Activated naive CD8-positive, alpha-beta T cell treated with anti-CD3 and anti-CD28 coated beads, Interleukin-2, amount 10 ng/mL, durations not matched to agents 7 days and 5 days (primary cell): ENCODE results near the gene RHBDF2. TPM values are rescaled to one million over a fixed set of nuclear protein-coding genes. Genes with fewer than 3 reads are reported as not detected.

Experiments used
- ATAC-seq: fragments of 150-1000 bp; cut with Tn5 transposase; one replicate; pipeline ENCODE4 v1.10.0; 2021; ENCODE audit warnings: low read depth, moderate library complexity
- POLR2A ChIA-PET: fragments of 350-600 bp; sonication (Branson Sonifier 250); formaldehyde crosslinking; loops from one replicate; lab custom pipeline; 2021; ENCODE audit warnings: antibody characterized with exemption; lab: Charles Lee
- DNase-seq: peaks from one replicate; pipeline ENCODE4 v3.0.0; 2021
- H3K27ac Mint-ChIP-seq: one replicate; pipeline ENCODE4 v1.8.0; 2022; ENCODE audit warnings: mild to moderate bottlenecking, mixed read lengths
- H3K27me3 Mint-ChIP-seq: one replicate; pipeline ENCODE4 v1.8.0; 2022; ENCODE audit warnings: mild to moderate bottlenecking, moderate library complexity, mixed read lengths
- H3K36me3 Mint-ChIP-seq: one replicate; pipeline ENCODE4 v1.8.0; 2021; ENCODE audit warnings: mild to moderate bottlenecking, mixed read lengths
- H3K4me1 Mint-ChIP-seq: one replicate; pipeline ENCODE4 v1.8.0; 2021; ENCODE audit warnings: mixed read lengths
- H3K4me3 Mint-ChIP-seq: one replicate; pipeline ENCODE4 v1.8.0; 2022; ENCODE audit warnings: mild to moderate bottlenecking, moderate library complexity, mixed read lengths
- H3K9me3 Mint-ChIP-seq: one replicate; pipeline ENCODE4 v1.8.0; 2021; ENCODE audit warnings: mixed read lengths
- total RNA-seq, 2 experiments: library from RNA; stranded (reverse); gene quantifications; one replicate each; pipeline ENCODE4 v1.2.3, GENCODE V29; 2021

The RHBDF2 gene
- total RNA-seq, 2 experiments from 2014 or later: 65.1 to 67.2 TPM

- no peaks in the 10 kb centered on the region for H3K27me3 Mint-ChIP-seq
- no peaks in the 10 kb centered on the region for H3K9me3 Mint-ChIP-seq
- peaks cover 52% of the 10 kb centered on the region for H3K4me1 Mint-ChIP-seq
- POLR2A ChIA-PET: no interaction called here
- peak overlapping the region; percentile 23 for H3K4me3 Mint-ChIP-seq
- DNase-seq: no peak
- H3K27ac Mint-ChIP-seq: peak overlapping the region; percentile 84
- H3K36me3 Mint-ChIP-seq: peaks cover 7% of the 10 kb centered on the region
- ATAC-seq: peak; percentile 61
These were observed 58.6 kb downstream of the RHBDF2 start for GRCh38 chr17:76442341-76443338.

- H3K36me3 Mint-ChIP-seq: peaks cover 7% of the 10 kb centered on the region
- POLR2A ChIA-PET: no interaction called here
- DNase-seq: no peak
- no peak for ATAC-seq
- H3K9me3 Mint-ChIP-seq: no peaks in the 10 kb centered on the region
- H3K4me3 Mint-ChIP-seq: no peak overlapping the region
- peak overlapping the region; percentile 84 for H3K27ac Mint-ChIP-seq
- H3K4me1 Mint-ChIP-seq: peaks cover 45% of the 10 kb centered on the region
- no peaks in the 10 kb centered on the region for H3K27me3 Mint-ChIP-seq
These were observed 59.4 kb downstream of the RHBDF2 start for GRCh38 chr17:76441686-76442340.

- Mint-ChIP-seq H3K36me3 (peaks cover 7% of the 10 kb centered on the region), H3K4me1 (peaks cover 43% of the 10 kb centered on the region), H3K27ac (no peak overlapping the region), H3K9me3 (no peaks in the 10 kb centered on the region), H3K4me3 (no peak overlapping the region), H3K27me3 (no peaks in the 10 kb centered on the region)
- DNase-seq (no peak), ATAC-seq (no peak)
- POLR2A ChIA-PET: no interaction called here
These were observed 60.4 kb downstream of the RHBDF2 start for GRCh38 chr17:76440751-76441362.

- POLR2A ChIA-PET: no interaction called here
- DNase-seq: no peak
- no peak overlapping the region for H3K27ac Mint-ChIP-seq
- no peaks in the 10 kb centered on the region for H3K27me3 Mint-ChIP-seq
- ATAC-seq: no peak
- no peak overlapping the region for H3K4me3 Mint-ChIP-seq
- peaks cover 33% of the 10 kb centered on the region for H3K4me1 Mint-ChIP-seq
- H3K36me3 Mint-ChIP-seq: peaks cover 7% of the 10 kb centered on the region
- no peaks in the 10 kb centered on the region for H3K9me3 Mint-ChIP-seq
These were observed 61.8 kb downstream of the RHBDF2 start for GRCh38 chr17:76439314-76439928.

- H3K4me3 Mint-ChIP-seq: no peak overlapping the region
- no peaks in the 10 kb centered on the region for H3K27me3 Mint-ChIP-seq
- H3K9me3 Mint-ChIP-seq: no peaks in the 10 kb centered on the region
- no peak overlapping the region for H3K27ac Mint-ChIP-seq
- no peak for ATAC-seq
- peaks cover 7% of the 10 kb centered on the region for H3K36me3 Mint-ChIP-seq
- DNase-seq: no peak
- POLR2A ChIA-PET: no interaction called here
- H3K4me1 Mint-ChIP-seq: peaks cover 31% of the 10 kb centered on the region
These were observed 62.3 kb downstream of the RHBDF2 start for GRCh38 chr17:76438906-76439305.

- no peak overlapping the region for H3K27ac Mint-ChIP-seq
- POLR2A ChIA-PET: interaction anchor here (0.7 kb wide), 1 partner anchor 42 kb away, joined by 3 read pairs; no protein-coding TSS in a partner anchor
These were observed 63.5 kb downstream of the RHBDF2 start for GRCh38 chr17:76437467-76438402.

GRCh38 chr17:76435751-76436150, 65.5 kb downstream of the RHBDF2 start:
- ATAC-seq (no peak), DNase-seq (no peak)
- H3K4me3 Mint-ChIP-seq: no peak overlapping the region
- peaks cover 7% of the 10 kb centered on the region for H3K4me1 Mint-ChIP-seq
- no peaks in the 10 kb centered on the region for H3K27me3 Mint-ChIP-seq
- POLR2A ChIA-PET: no interaction called here
- no peak overlapping the region for H3K27ac Mint-ChIP-seq
- H3K36me3 Mint-ChIP-seq: peaks cover 1% of the 10 kb centered on the region
- no peaks in the 10 kb centered on the region for H3K9me3 Mint-ChIP-seq

More at GRCh38 chr17:76437467-76438402, 63.5 kb downstream of the RHBDF2 start:
- DNase-seq (no peak), ATAC-seq (no peak)
- H3K4me3 Mint-ChIP-seq: no peak overlapping the region
- H3K9me3 Mint-ChIP-seq: no peaks in the 10 kb centered on the region
- H3K27me3 Mint-ChIP-seq: no peaks in the 10 kb centered on the region
- peaks cover 22% of the 10 kb centered on the region for H3K4me1 Mint-ChIP-seq
- peaks cover 3% of the 10 kb centered on the region for H3K36me3 Mint-ChIP-seq

GRCh38 chr17:76434870-76435269, 66.4 kb downstream of the RHBDF2 start:
- no peak for DNase-seq
- Mint-ChIP-seq H3K27me3 (no peaks in the 10 kb centered on the region), H3K36me3 (peaks cover 4% of the 10 kb centered on the region), H3K9me3 (no peaks in the 10 kb centered on the region), H3K4me1 (peaks cover 7% of the 10 kb centered on the region), H3K27ac (no peak overlapping the region), H3K4me3 (no peak overlapping the region)
- no peak for ATAC-seq
- POLR2A ChIA-PET: no interaction called here

- Mint-ChIP-seq H3K36me3 (peaks cover 4% of the 10 kb centered on the region), H3K4me3 (no peak overlapping the region), H3K27me3 (no peaks in the 10 kb centered on the region), H3K27ac (no peak overlapping the region), H3K4me1 (peaks cover 4% of the 10 kb centered on the region), H3K9me3 (no peaks in the 10 kb centered on the region)
- DNase-seq: no peak
- POLR2A ChIA-PET: no interaction called here
- no peak for ATAC-seq
These were observed 67.5 kb downstream of the RHBDF2 start for GRCh38 chr17:76433693-76434092.

- POLR2A ChIA-PET: no interaction called here
- Mint-ChIP-seq H3K4me3 (no peak overlapping the region), H3K27ac (no peak overlapping the region), H3K4me1 (peaks cover 5% of the 10 kb centered on the region), H3K36me3 (peaks cover 6% of the 10 kb centered on the region), H3K9me3 (no peaks in the 10 kb centered on the region), H3K27me3 (no peaks in the 10 kb centered on the region)
- no peak for DNase-seq
- ATAC-seq: no peak
These were observed 68.4 kb downstream of the RHBDF2 start for GRCh38 chr17:76432712-76433336.

- Mint-ChIP-seq H3K9me3 (no peaks in the 10 kb centered on the region), H3K36me3 (peaks cover 6% of the 10 kb centered on the region), H3K4me1 (peaks cover 5% of the 10 kb centered on the region), H3K27me3 (no peaks in the 10 kb centered on the region), H3K27ac (no peak overlapping the region), H3K4me3 (no peak overlapping the region)
- ATAC-seq (no peak), DNase-seq (no peak)
- POLR2A ChIA-PET: no interaction called here
These were observed 69.2 kb downstream of the RHBDF2 start for GRCh38 chr17:76432004-76432403.

GRCh38 chr17:76431509-76431908, 69.7 kb downstream of the RHBDF2 start:
- DNase-seq (no peak), ATAC-seq (no peak)
- H3K4me1 Mint-ChIP-seq: peaks cover 5% of the 10 kb centered on the region
- H3K27me3 Mint-ChIP-seq: no peaks in the 10 kb centered on the region
- H3K4me3 Mint-ChIP-seq: no peak overlapping the region
- H3K27ac Mint-ChIP-seq: no peak overlapping the region
- POLR2A ChIA-PET: no interaction called here
- H3K36me3 Mint-ChIP-seq: peaks cover 6% of the 10 kb centered on the region
- no peaks in the 10 kb centered on the region for H3K9me3 Mint-ChIP-seq
